CD14-positive monocyte (primary cell): ENCODE data around the gene BATF2. TPM values are rescaled to one million over a fixed set of nuclear protein-coding genes. Genes with fewer than 3 reads are reported as not detected.
"Not testable (repeated sequence)": the region's sequence is repeated elsewhere in the genome, so short reads cannot be mapped to it uniquely, and the experiment has no call there.

Experiments
- DNase-seq, 3 donors: peaks; one replicate each; pipeline ENCODE4 v3.0.0-alpha.2; 2011 to 2022
- H2AFZ ChIP-seq: 2 replicates; pipeline ENCODE4 v1.6.0; 2012; ENCODE audit warnings: mild to moderate bottlenecking, low read depth, low read length, inconsistent platforms; ENCODE audit not compliant: insufficient read depth, poor library complexity, severe bottlenecking
- H3K27ac ChIP-seq, 2 donors: 1 replicate in 1 of 2; 2 replicates in 1 of 2; pipeline ENCODE4 v1.5.1; 2012 to 2013; ENCODE audit warnings: low read length in 2 of 2, control low read depth in 1 of 2, inconsistent platforms in 1 of 2, low read depth in 1 of 2, mild to moderate bottlenecking in 1 of 2
- H3K27me3 ChIP-seq, 2 donors: one replicate each; pipeline versions ENCODE4 v1.6.0 to v1.6.1; 2011 to 2013; ENCODE audit warnings: low read length in 2 of 2; ENCODE audit not compliant: control insufficient read depth in 2 of 2, insufficient read depth in 2 of 2
- H3K36me3 ChIP-seq, 2 donors: replicated peaks in 1 of 2; 1 replicate in 1 of 2; 2 replicates in 1 of 2; pipeline versions ENCODE4 v1.5.1 to v1.6.1; 2012 to 2013; ENCODE audit warnings: low read length in 2 of 2, control low read depth in 1 of 2, inconsistent platforms in 1 of 2, mild to moderate bottlenecking in 1 of 2; ENCODE audit not compliant: insufficient read depth in 2 of 2, control insufficient read depth in 1 of 2
- H3K4me1 ChIP-seq, 2 donors: 1 replicate in 1 of 2; 2 replicates in 1 of 2; pipeline versions ENCODE4 v1.5.1 to v1.6.1; 2012 to 2013; ENCODE audit warnings: low read length in 2 of 2, control low read depth in 1 of 2, inconsistent platforms in 1 of 2, mild to moderate bottlenecking in 1 of 2, moderate library complexity in 1 of 2; ENCODE audit not compliant: insufficient read depth in 2 of 2, control insufficient read depth in 1 of 2
- H3K4me2 ChIP-seq: replicated peaks from 2 replicates; pipeline ENCODE3; 2012; ENCODE audit warnings: low read length, moderate library complexity, mild to moderate bottlenecking; ENCODE audit not compliant: poor library complexity, severe bottlenecking; ENCODE audit errors: extremely low read depth
- H3K4me3 ChIP-seq, 3 experiments: fragments of 200-600 bp in 1 of 3; sonication (generic) in 1 of 3; replicated peaks in 1 of 3; 1 replicate in 2 of 3; 2 replicates in 1 of 3; pipeline ENCODE4 v1.5.1; 2011 to 2013; ENCODE audit warnings: low read length in 3 of 3, mild to moderate bottlenecking in 3 of 3, control low read depth in 2 of 3, low read depth in 2 of 3, inconsistent platforms in 1 of 3, moderate library complexity in 1 of 3
- H3K79me2 ChIP-seq: 2 replicates; pipeline ENCODE4 v1.6.0; 2012; ENCODE audit warnings: mild to moderate bottlenecking, control low read depth, inconsistent platforms, low read length, moderate library complexity; ENCODE audit not compliant: insufficient read depth
- H3K9ac ChIP-seq: 2 replicates; pipeline ENCODE4 v1.6.0; 2017; ENCODE audit warnings: low read length, mild to moderate bottlenecking; ENCODE audit not compliant: insufficient read depth, poor library complexity, severe bottlenecking
- H3K9me3 ChIP-seq, 2 donors: replicated peaks in 1 of 2; 1 replicate in 1 of 2; 2 replicates in 1 of 2; pipeline versions ENCODE4 v1.5.1 to v1.6.1; 2012 to 2013; ENCODE audit warnings: low read length in 2 of 2, control low read depth in 1 of 2; ENCODE audit not compliant: control insufficient read depth in 1 of 2, insufficient read depth in 1 of 2
- H4K20me1 ChIP-seq: 2 replicates; pipeline ENCODE4 v1.6.0; 2012; ENCODE audit warnings: mild to moderate bottlenecking, low read length, control low read depth, moderate library complexity; ENCODE audit not compliant: insufficient read depth
- H3K27ac Mint-ChIP-seq, 7 donors: one replicate each; pipeline ENCODE4 v1.8.0; 2020; ENCODE audit warnings: mild to moderate bottlenecking in 7 of 7, mixed read lengths in 7 of 7, moderate library complexity in 6 of 7, inconsistent platforms in 2 of 7
- H3K27me3 Mint-ChIP-seq, 3 donors: one replicate each; pipeline ENCODE4 v1.8.0; 2021 to 2022; ENCODE audit warnings: low read depth in 3 of 3, mild to moderate bottlenecking in 3 of 3, mixed read lengths in 3 of 3, moderate library complexity in 3 of 3, inconsistent platforms in 1 of 3
- H3K36me3 Mint-ChIP-seq, 2 donors: one replicate each; pipeline ENCODE4 v1.8.0; 2020; ENCODE audit warnings: mixed read lengths in 2 of 2, inconsistent platforms in 1 of 2, mild to moderate bottlenecking in 1 of 2
- H3K4me1 Mint-ChIP-seq: one replicate; pipeline ENCODE4 v1.8.0; 2020; ENCODE audit warnings: mild to moderate bottlenecking, mixed read lengths
- H3K4me3 Mint-ChIP-seq, 2 donors: one replicate each; pipeline ENCODE4 v1.8.0; 2020; ENCODE audit warnings: mild to moderate bottlenecking in 2 of 2, mixed read lengths in 2 of 2, moderate library complexity in 1 of 2
- H3K9me3 Mint-ChIP-seq, 7 donors: one replicate each; pipeline ENCODE4 v1.8.0; 2020 to 2022; ENCODE audit warnings: mixed read lengths in 7 of 7, mild to moderate bottlenecking in 6 of 7, moderate library complexity in 6 of 7, inconsistent platforms in 2 of 7
- CTCF ChIP-seq: fragments of 200-600 bp; IDR thresholded peaks from one replicate; pipeline ENCODE4 v1.8.0; 2022; ENCODE audit warnings: antibody characterized with exemption, mild to moderate bottlenecking
- WGBS: methylation state at CpG from one replicate; pipeline ENCODE4 v1.1.5; 2013; ENCODE audit warnings: missing lambda C conversion rate; ENCODE audit not compliant: insufficient coverage; 5-methylcytosine and 5-hydroxymethylcytosine counted together
- intact Hi-C, 2 donors: fragments of 100-400 bp; cut with micrococcal nuclease; formaldehyde crosslinking; loops; one replicate each; pipeline versions ENCODE4 v1.15.0 to v1.15.1; 2023
- polyA plus RNA-seq, 3 donors: library from polyadenylated mRNA; depleted of rRNA in 1 of 3; unstranded in 2 of 3; stranded (reverse) in 1 of 3; fragments of 300-500 nt in 2 of 3; fragments of >200 nt in 1 of 3; fragmentation: Illumina TruSeq in 2 of 3; gene quantifications; 1 replicate in 2 of 3; 2 replicates in 1 of 3; pipeline ENCODE4 v1.2.3, GENCODE V29; 2012 to 2021

BATF2 gene
- polyA plus RNA-seq, 3 donors = 0.97 to 1.7 (median 1.1) TPM

- Histone ChIP-seq H3K36me3 (peaks cover 4 to 14% of the 10 kb centered on the region in 2 donors), H4K20me1 (peaks cover under 1% of the 10 kb centered on the region), H3K9me3 (no peaks in the 10 kb centered on the region), H3K79me2 (peaks cover 7% of the 10 kb centered on the region), H3K9ac (no peak overlapping the region), H3K4me3 (peak overlapping the region in 1 of 3 experiments; percentile 78), H2AFZ (peak overlapping the region; percentile 83), H3K27ac (peak overlapping the region in 1 of 2 donors; percentile 78), H3K27me3 (no peaks in the 10 kb centered on the region), H3K4me2 (peak overlapping the region; percentile 83), H3K4me1 (peaks cover 14 to 26% of the 10 kb centered on the region in 2 donors)
- DNase-seq = peak in 2 of 3 donors; percentile 40 to 75
- H3K9me3 Mint-ChIP-seq = peaks cover 0 to 4% (median 0%) of the 10 kb centered on the region in 7 donors
- H3K36me3 Mint-ChIP-seq = peaks cover 12 to 16% of the 10 kb centered on the region in 2 donors
- no peak for TF ChIP-seq CTCF
- peaks cover 0 to 1% (median 0%) of the 10 kb centered on the region in 3 donors for H3K27me3 Mint-ChIP-seq
- peak overlapping the region; percentile 78 to 82 for H3K4me3 Mint-ChIP-seq
- 90% methylated on average over 6 of the region's 10 CpGs for WGBS
- H3K27ac Mint-ChIP-seq = peak overlapping the region in 5 of 7 donors; percentile 71 to 95 (median 88)
- H3K4me1 Mint-ChIP-seq = peaks cover 31% of the 10 kb centered on the region
- intact Hi-C loops = loop anchor here (5.0 to 10.0 kb wide), 3 partner anchors 55 to 548 kb away; partner anchors contain the start of genes ATG2A (in 2 of the 2), CDCA5 (in 1 of the 2), EHBP1L1 (in 1 of the 2) and FAM89B (in 1 of the 2)
These were observed 30.0 kb upstream of the BATF2 start for GRCh38 chr11:65026810-65027209.

- not testable (repeated sequence) for H3K27me3 ChIP-seq, DNase-seq, H2AFZ ChIP-seq, H3K79me2 ChIP-seq, H3K4me3 Mint-ChIP-seq, H3K27me3 Mint-ChIP-seq, H3K9me3 ChIP-seq, H3K4me3 ChIP-seq, H3K4me2 ChIP-seq, H3K27ac ChIP-seq, H3K9me3 Mint-ChIP-seq, H4K20me1 ChIP-seq, H3K9ac ChIP-seq
- peaks cover 18 to 31% of the 10 kb centered on the region in 2 donors for H3K36me3 ChIP-seq
- intact Hi-C loops = loop anchor here in 1 of 2 donors (10.0 kb wide), 1 partner anchor 551 kb away; the partner anchor contains the start of genes EHBP1L1, FAM89B and ZNRD2
- peak overlapping the region in 1 of 7 donors; percentile 19 for H3K27ac Mint-ChIP-seq
- H3K4me1 ChIP-seq = peaks cover 17 to 33% of the 10 kb centered on the region in 2 donors
- WGBS = no CpG with 5 or more reads among the region's 8 CpGs
- H3K36me3 Mint-ChIP-seq = peaks cover 17 to 34% of the 10 kb centered on the region in 2 donors
- peaks cover 34% of the 10 kb centered on the region for H3K4me1 Mint-ChIP-seq
These were observed 26.7 kb upstream of the BATF2 start for GRCh38 chr11:65023502-65023901.
